ENCODE results near the gene ANKRD11.

- TF ChIP-seq POLR2A (IDR thresholded peaks at IDR 0.05; ENCODE audit: low read depth, low read length), result no peak
- no peak for TF ChIP-seq POLR2AphosphoS5 (IDR thresholded peaks at IDR 0.05; ENCODE audit: low read depth, low read length)
- no peak for TF ChIP-seq PAX5 (IDR thresholded peaks at IDR 0.05; ENCODE audit: insufficient read depth, low read length, severe bottlenecking)
- no peak for TF ChIP-seq TAF1 (IDR thresholded peaks at IDR 0.05; ENCODE audit: low read depth, low read length)
- no peak for TF ChIP-seq SPI1 (IDR thresholded peaks at IDR 0.05; ENCODE audit: low read depth, low read length)
- no peak for TF ChIP-seq POU2F2 (IDR thresholded peaks at IDR 0.05; ENCODE audit: low read depth, low read length)
These were observed 83.0 kb downstream of the ANKRD11 start for GRCh38 chr16:89407282-89407924.
